Measurements from ENCODE around the gene NDC1.

The NDC1 gene

GRCh38 chr1:53728702-53729455 lies 109.2 kb downstream of the NDC1 start:
- no peak for DNase-seq (ENCODE audit: insufficient read length)
- FAIRE-seq: no peak
- TF ChIP-seq POLR2AphosphoS5 (IDR thresholded peaks at IDR 0.05; ENCODE audit: low read depth, low read length) (no peak), TAF1 (IDR thresholded peaks at IDR 0.05; ENCODE audit: borderline replicate concordance, low read depth, low read length) (no peak), POLR2A (IDR thresholded peaks at IDR 0.05; ENCODE audit: low read depth, low read length) (no peak)

DNA sequence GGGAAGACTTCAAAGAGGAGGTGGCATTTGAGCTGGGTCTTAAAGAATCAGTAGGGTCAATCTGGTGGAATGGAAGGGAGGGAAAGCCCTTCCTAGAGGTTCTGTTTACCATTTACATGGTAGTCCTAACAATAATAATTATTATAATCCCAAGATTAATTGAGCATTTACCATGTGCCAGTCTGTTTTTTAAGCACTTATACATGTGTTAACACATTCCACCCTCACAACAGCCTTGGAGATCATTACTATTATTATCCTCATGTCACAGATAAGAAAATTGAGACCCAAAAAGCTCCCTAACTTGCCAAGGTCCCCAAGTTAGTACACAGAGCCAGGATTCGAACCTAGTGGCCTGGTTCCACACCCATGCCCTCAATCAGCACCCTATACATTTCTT lies 109.9 kb downstream of the NDC1 start:
- DNase-seq (ENCODE audit: insufficient read length) (no peak), FAIRE-seq (no peak)
- no peak for TF ChIP-seq POLR2AphosphoS5 (IDR thresholded peaks at IDR 0.05; ENCODE audit: low read depth, low read length)
- no peak for TF ChIP-seq TAF1 (IDR thresholded peaks at IDR 0.05; ENCODE audit: borderline replicate concordance, low read depth, low read length)
- no peak for TF ChIP-seq POLR2A (IDR thresholded peaks at IDR 0.05; ENCODE audit: low read depth, low read length)

- TF ChIP-seq POLR2A (IDR thresholded peaks at IDR 0.05; ENCODE audit: low read depth, low read length): no peak
- no peak for DNase-seq (ENCODE audit: insufficient read length)
- FAIRE-seq: no peak
Observed at GRCh38 chr1:53727461-53728092, 110.5 kb downstream of the NDC1 start.

DNA sequence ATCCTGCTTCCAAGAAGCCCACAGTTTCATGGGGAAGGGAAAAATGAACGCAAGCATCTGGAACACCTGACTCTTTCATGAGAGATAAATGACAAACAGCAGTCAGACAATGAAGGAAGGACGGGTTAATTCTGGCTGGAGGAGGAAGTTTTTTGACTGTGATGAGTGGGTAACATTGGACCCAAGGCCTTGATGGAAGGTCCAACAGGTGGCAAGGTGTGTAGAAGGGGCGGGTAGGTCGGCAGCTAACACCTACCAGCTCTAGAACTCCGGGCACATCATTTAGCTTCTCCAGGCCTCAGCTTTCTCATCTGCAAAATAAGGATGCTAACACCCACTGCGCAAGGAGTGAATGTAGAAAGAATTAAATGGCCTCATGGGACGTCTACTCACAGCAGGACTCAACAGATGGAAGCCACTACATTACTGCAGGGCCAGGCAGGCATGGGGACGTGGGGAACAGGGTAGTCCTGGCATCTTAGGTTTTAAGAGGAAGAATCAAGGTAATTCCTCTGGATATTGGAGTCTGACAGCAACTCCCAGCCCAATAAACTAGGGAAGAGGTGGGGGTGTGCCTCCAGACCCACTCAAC lies 112.0 kb downstream of the NDC1 start:
- FAIRE-seq: no peak

GRCh38 chr1:53725238-53725689 lies 112.8 kb downstream of the NDC1 start:
- TF ChIP-seq TAF1 (IDR thresholded peaks at IDR 0.05; ENCODE audit: borderline replicate concordance, low read depth, low read length): no peak
- TF ChIP-seq POLR2AphosphoS5 (IDR thresholded peaks at IDR 0.05; ENCODE audit: low read depth, low read length): no peak
- TF ChIP-seq POLR2A (IDR thresholded peaks at IDR 0.05; ENCODE audit: low read depth, low read length): no peak
- DNase-seq (ENCODE audit: insufficient read length): no peak
- FAIRE-seq: no peak

More for the DNA sequence above, 112.0 kb downstream of the NDC1 start:
- no peak for TF ChIP-seq TAF1 (IDR thresholded peaks at IDR 0.05; ENCODE audit: borderline replicate concordance, low read depth, low read length)
- TF ChIP-seq POLR2A (IDR thresholded peaks at IDR 0.05; ENCODE audit: low read depth, low read length): no peak
- no peak for TF ChIP-seq POLR2AphosphoS5 (IDR thresholded peaks at IDR 0.05; ENCODE audit: low read depth, low read length)
- no peak for DNase-seq (ENCODE audit: insufficient read length)

DNA sequence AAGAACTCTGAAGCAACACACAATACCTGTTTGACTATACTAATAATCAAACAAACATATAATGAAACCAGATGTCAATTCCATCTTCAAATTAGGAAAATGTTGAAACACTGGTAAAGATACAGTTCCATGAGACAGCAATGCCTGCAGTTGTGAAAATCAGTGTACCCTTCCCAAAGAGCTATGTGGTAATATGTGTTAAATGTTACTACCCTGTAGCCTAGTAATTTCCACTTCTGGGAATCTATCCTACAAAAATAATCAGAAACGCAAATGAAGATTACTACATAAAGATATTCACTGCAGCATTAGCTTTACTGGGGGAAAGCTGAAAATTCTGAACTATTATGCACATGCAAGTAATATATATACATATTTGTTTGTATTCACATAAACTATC lies 116.1 kb downstream of the NDC1 start:
- no peak for FAIRE-seq

DNA sequence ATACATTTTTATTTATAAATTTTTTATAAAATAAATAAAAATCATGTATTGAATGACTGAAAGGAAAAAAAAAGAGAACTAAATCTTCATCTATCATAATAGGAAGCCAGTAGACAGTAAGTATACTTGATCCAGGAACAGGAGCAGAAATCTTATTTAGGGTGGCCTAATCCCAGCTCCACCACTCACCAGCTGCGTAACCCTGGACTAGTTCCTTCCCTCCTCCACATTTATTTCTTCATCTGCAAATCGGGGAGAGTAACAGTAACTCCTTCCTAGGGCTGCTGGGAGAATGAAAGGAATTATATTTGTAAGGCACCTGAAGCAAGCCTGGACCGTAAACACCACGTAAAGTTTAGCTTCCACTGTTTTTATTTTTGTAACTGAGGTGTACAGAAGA lies 117.0 kb downstream of the NDC1 start:
- FAIRE-seq: no peak

More for the DNA sequence above, 116.1 kb downstream of the NDC1 start:
- no peak for DNase-seq (ENCODE audit: insufficient read length)
- no peak for TF ChIP-seq POLR2AphosphoS5 (IDR thresholded peaks at IDR 0.05; ENCODE audit: low read depth, low read length)
- no peak for TF ChIP-seq POLR2A (IDR thresholded peaks at IDR 0.05; ENCODE audit: low read depth, low read length)
- TF ChIP-seq TAF1 (IDR thresholded peaks at IDR 0.05; ENCODE audit: borderline replicate concordance, low read depth, low read length): no peak

DNA sequence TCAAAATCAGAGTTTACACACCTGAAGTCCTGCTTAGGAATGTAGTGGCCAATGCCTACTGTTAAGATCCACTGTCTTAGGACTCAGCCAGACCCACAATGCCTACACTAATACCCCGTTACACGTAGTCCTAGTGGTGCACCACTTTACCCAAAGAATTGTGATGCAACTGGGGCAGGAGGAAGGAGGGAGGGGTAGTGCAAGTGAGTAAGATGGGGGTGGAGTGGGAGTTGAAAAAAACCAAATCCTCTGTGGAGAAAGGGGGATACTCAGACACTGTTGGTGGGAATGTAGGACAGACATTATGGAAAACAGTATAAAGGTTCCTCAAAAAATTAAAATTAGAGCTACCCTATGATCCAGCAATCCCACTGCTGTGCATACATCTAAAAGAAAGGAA lies 118.6 kb downstream of the NDC1 start:
- TF ChIP-seq POLR2A (IDR thresholded peaks at IDR 0.05; ENCODE audit: low read depth, low read length) (no peak), POLR2AphosphoS5 (IDR thresholded peaks at IDR 0.05; ENCODE audit: low read depth, low read length) (no peak), TAF1 (IDR thresholded peaks at IDR 0.05; ENCODE audit: borderline replicate concordance, low read depth, low read length) (no peak)
- DNase-seq (ENCODE audit: insufficient read length) (no peak), FAIRE-seq (no peak)

More for the DNA sequence above, 117.0 kb downstream of the NDC1 start:
- no peak for DNase-seq (ENCODE audit: insufficient read length)
- no peak for TF ChIP-seq POLR2A (IDR thresholded peaks at IDR 0.05; ENCODE audit: low read depth, low read length)
- TF ChIP-seq POLR2AphosphoS5 (IDR thresholded peaks at IDR 0.05; ENCODE audit: low read depth, low read length): no peak
- no peak for TF ChIP-seq TAF1 (IDR thresholded peaks at IDR 0.05; ENCODE audit: borderline replicate concordance, low read depth, low read length)

GRCh38 chr1:53718443-53718842 lies 119.7 kb downstream of the NDC1 start:
- TF ChIP-seq POLR2AphosphoS5 (IDR thresholded peaks at IDR 0.05; ENCODE audit: low read depth, low read length) (no peak), TAF1 (IDR thresholded peaks at IDR 0.05; ENCODE audit: borderline replicate concordance, low read depth, low read length) (no peak), POLR2A (IDR thresholded peaks at IDR 0.05; ENCODE audit: low read depth, low read length) (no peak)
- FAIRE-seq (no peak), DNase-seq (ENCODE audit: insufficient read length) (no peak)

GRCh38 chr1:53717025-53717804 lies 120.9 kb downstream of the NDC1 start:
- no peak for DNase-seq (ENCODE audit: insufficient read length)
- TF ChIP-seq POLR2A (IDR thresholded peaks at IDR 0.05; ENCODE audit: low read depth, low read length) (no peak), TAF1 (IDR thresholded peaks at IDR 0.05; ENCODE audit: borderline replicate concordance, low read depth, low read length) (no peak), POLR2AphosphoS5 (IDR thresholded peaks at IDR 0.05; ENCODE audit: low read depth, low read length) (no peak)
- no peak for FAIRE-seq

- FAIRE-seq (no peak), DNase-seq (ENCODE audit: insufficient read length) (no peak)
- no peak for TF ChIP-seq POLR2A (IDR thresholded peaks at IDR 0.05; ENCODE audit: low read depth, low read length)
- TF ChIP-seq POLR2AphosphoS5 (IDR thresholded peaks at IDR 0.05; ENCODE audit: low read depth, low read length): no peak
- TF ChIP-seq TAF1 (IDR thresholded peaks at IDR 0.05; ENCODE audit: borderline replicate concordance, low read depth, low read length): no peak
Observed at GRCh38 chr1:53716150-53716549, 121.9 kb downstream of the NDC1 start.
